Stimulated activated CD4-positive, alpha-beta T cell treated with anti-CD3 and anti-CD28 coated beads, Interleukin-1b, Interleukin-23, amount 100 ng/mL, for 24 hours (primary cell): Measurements from ENCODE around the gene ZC3HAV1.
"Not testable (repeated sequence)": the region's sequence is repeated elsewhere in the genome, so short reads cannot be mapped to it uniquely, and the experiment has no call there.

Experiments used
- DNase-seq, 4 experiments: peaks; one replicate each; pipeline ENCODE4 v3.0.0-alpha.2; 2020; ENCODE audit warnings: low read depth in 4 of 4, low spot score in 1 of 4

Gene ZC3HAV1

GRCh38 chr7:139025861-139026260 is 83.7 kb downstream of the ZC3HAV1 start:
- DNase-seq: not testable (repeated sequence)

GRCh38 chr7:139023076-139023475 is 86.4 kb downstream of the ZC3HAV1 start:
- no peak for DNase-seq

GRCh38 chr7:139022286-139022685 is 87.2 kb downstream of the ZC3HAV1 start:
- DNase-seq: no peak

- DNase-seq: no peak
These were observed 90.6 kb downstream of the ZC3HAV1 start for GRCh38 chr7:139018910-139019309.

GRCh38 chr7:139016931-139017511 is 92.5 kb downstream of the ZC3HAV1 start:
- peak; percentile 15 to 45 (median 34) for DNase-seq

GRCh38 chr7:139011373-139011772 is 98.1 kb downstream of the ZC3HAV1 start:
- no peak for DNase-seq

GRCh38 chr7:139004321-139005090 is 105.0 kb downstream of the ZC3HAV1 start:
- no peak for DNase-seq

GRCh38 chr7:138999414-138999813 is 110.1 kb downstream of the ZC3HAV1 start:
- no peak for DNase-seq
